NOMO-1 treated with DMSO at 0.1 percent for 48 hours (cell line): Measurements from ENCODE around the gene DNAH1.

Experiments
- DNase-seq: peaks from one replicate; lab custom pipeline; 2025; ENCODE audit not compliant: unreplicated experiment; lab: John Stamatoyannopoulos, UW

The DNAH1 gene

GRCh38 chr3:52402101-52402521, 86.0 kb downstream of the DNAH1 start:
- no peak for DNase-seq

GRCh38 chr3:52402706-52403270, 86.7 kb downstream of the DNAH1 start:
- DNase-seq, result no peak

- DNase-seq, result no peak
Measured at GRCh38 chr3:52403271-52403841, 87.2 kb downstream of the DNAH1 start.

GRCh38 chr3:52403955-52404354, 87.8 kb downstream of the DNAH1 start:
- no peak for DNase-seq

GRCh38 chr3:52404391-52404790, 88.3 kb downstream of the DNAH1 start:
- no peak for DNase-seq

- no peak for DNase-seq
Measured at GRCh38 chr3:52405066-52405465, 88.9 kb downstream of the DNAH1 start.

- DNase-seq, result no peak
Measured at GRCh38 chr3:52405601-52406110, 89.5 kb downstream of the DNAH1 start.

- no peak for DNase-seq
Measured at GRCh38 chr3:52406231-52406661, 90.1 kb downstream of the DNAH1 start.

GRCh38 chr3:52406791-52407510, 90.8 kb downstream of the DNAH1 start:
- no peak for DNase-seq

- no peak for DNase-seq
Measured at GRCh38 chr3:52407779-52408178, 91.7 kb downstream of the DNAH1 start.

GRCh38 chr3:52408466-52408865, 92.3 kb downstream of the DNAH1 start:
- DNase-seq, result no peak

GRCh38 chr3:52415800-52416199, 99.7 kb downstream of the DNAH1 start:
- DNase-seq, result peak; percentile 66

GRCh38 chr3:52420388-52420787, 104.3 kb downstream of the DNAH1 start:
- no peak for DNase-seq

- DNase-seq, result no peak
Measured at GRCh38 chr3:52422669-52423068, 106.5 kb downstream of the DNAH1 start.

- no peak for DNase-seq
Measured at GRCh38 chr3:52423173-52423572, 107.1 kb downstream of the DNAH1 start.

- peak; percentile 35 for DNase-seq
Measured at GRCh38 chr3:52428151-52429005, 112.3 kb downstream of the DNAH1 start.

- no peak for DNase-seq
Measured at GRCh38 chr3:52429031-52429430, 112.9 kb downstream of the DNAH1 start.

- DNase-seq, result no peak
Measured at GRCh38 chr3:52429779-52430415, 113.8 kb downstream of the DNAH1 start.

GRCh38 chr3:52430416-52430810, 114.3 kb downstream of the DNAH1 start:
- DNase-seq, result no peak

GRCh38 chr3:52431459-52432223, 115.5 kb downstream of the DNAH1 start:
- DNase-seq, result no peak
